ENCODE data around the gene ZDHHC7. TPM values are rescaled to one million over a fixed set of nuclear protein-coding genes. Genes with fewer than 3 reads are reported as not detected.

The ZDHHC7 gene
- total and polyA plus RNA-seq, 4 donors: 2.5 to 14.9 (median 12.1) TPM

GRCh38 chr16:85010446-85010930, 847 bp downstream of the ZDHHC7 start:
- WGBS: 23% methylated on average over 9 of the region's 9 CpGs
- no peaks in the 10 kb centered on the region for H3K27me3 ChIP-seq (ENCODE audit: control insufficient read depth in 4 of 4, insufficient read depth in 4 of 4, low read length in 3 of 4)
- peak overlapping the region; percentile 93 to 95 for H3K27ac ChIP-seq (ENCODE audit: low read depth in 1 of 2, low read length in 2 of 2)
- TF ChIP-seq YY1 (IDR thresholded peaks at IDR 0.05) (no peak), SP1 (IDR thresholded peaks at IDR 0.05) (no peak), GABPA (IDR thresholded peaks at IDR 0.05 in 1 of 2, conservative IDR thresholded peaks at IDR 0.05 in 1 of 2) (no peak), EGR1 (IDR thresholded peaks at IDR 0.05; ENCODE audit: low read depth in 2 of 2) (no peak)
- TF ChIP-seq, protein P1, sequence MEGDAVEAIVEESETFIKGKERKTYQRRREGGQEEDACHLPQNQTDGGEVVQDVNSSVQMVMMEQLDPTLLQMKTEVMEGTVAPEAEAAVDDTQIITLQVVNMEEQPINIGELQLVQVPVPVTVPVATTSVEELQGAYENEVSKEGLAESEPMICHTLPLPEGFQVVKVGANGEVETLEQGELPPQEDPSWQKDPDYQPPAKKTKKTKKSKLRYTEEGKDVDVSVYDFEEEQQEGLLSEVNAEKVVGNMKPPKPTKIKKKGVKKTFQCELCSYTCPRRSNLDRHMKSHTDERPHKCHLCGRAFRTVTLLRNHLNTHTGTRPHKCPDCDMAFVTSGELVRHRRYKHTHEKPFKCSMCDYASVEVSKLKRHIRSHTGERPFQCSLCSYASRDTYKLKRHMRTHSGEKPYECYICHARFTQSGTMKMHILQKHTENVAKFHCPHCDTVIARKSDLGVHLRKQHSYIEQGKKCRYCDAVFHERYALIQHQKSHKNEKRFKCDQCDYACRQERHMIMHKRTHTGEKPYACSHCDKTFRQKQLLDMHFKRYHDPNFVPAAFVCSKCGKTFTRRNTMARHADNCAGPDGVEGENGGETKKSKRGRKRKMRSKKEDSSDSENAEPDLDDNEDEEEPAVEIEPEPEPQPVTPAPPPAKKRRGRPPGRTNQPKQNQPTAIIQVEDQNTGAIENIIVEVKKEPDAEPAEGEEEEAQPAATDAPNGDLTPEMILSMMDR (IDR thresholded peaks at IDR 0.05; ENCODE audit: low read depth, low read length, missing input control): no peak
- H3K36me3 ChIP-seq (ENCODE audit: control insufficient read depth in 4 of 4, insufficient read depth in 3 of 4, low read depth in 1 of 4, low read length in 3 of 4): no peaks in the 10 kb centered on the region
- H3K9ac ChIP-seq (ENCODE audit: low read depth in 1 of 2, low read length in 2 of 2): peak overlapping the region; percentile 90 to 96
- no peak for DNase-seq (ENCODE audit: low spot score)
- no peaks in the 10 kb centered on the region for H3K9me3 ChIP-seq (ENCODE audit: control insufficient read depth in 4 of 4, low read length in 3 of 4)
- H3K4me3 ChIP-seq (ENCODE audit: low read depth in 1 of 3, low read length in 3 of 3): peak overlapping the region; percentile 80 to 90 (median 89)
- peaks cover 0 to 29% (median 14%) of the 10 kb centered on the region in 4 donors for H3K4me1 ChIP-seq (ENCODE audit: control insufficient read depth in 4 of 4, insufficient read depth in 4 of 4, low read length in 3 of 4)

GRCh38 chr16:85008271-85008670, 3.1 kb downstream of the ZDHHC7 start:
- no peaks in the 10 kb centered on the region for H3K36me3 ChIP-seq (ENCODE audit: control insufficient read depth in 4 of 4, insufficient read depth in 3 of 4, low read depth in 1 of 4, low read length in 3 of 4)
- H3K4me1 ChIP-seq (ENCODE audit: control insufficient read depth in 4 of 4, insufficient read depth in 4 of 4, low read length in 3 of 4): peaks cover 2 to 33% (median 15%) of the 10 kb centered on the region in 4 donors
- H3K9ac ChIP-seq (ENCODE audit: low read depth in 1 of 2, low read length in 2 of 2): no peak overlapping the region
- WGBS: 44% methylated on average over 3 of the region's 3 CpGs
- H3K27me3 ChIP-seq (ENCODE audit: control insufficient read depth in 4 of 4, insufficient read depth in 4 of 4, low read length in 3 of 4): no peaks in the 10 kb centered on the region
- DNase-seq (ENCODE audit: low spot score): no peak
- TF ChIP-seq ZBTB33 (IDR thresholded peaks at IDR 0.05) (no peak), HNF4A (conservative IDR thresholded peaks at IDR 0.05) (no peak)
- no peaks in the 10 kb centered on the region for H3K9me3 ChIP-seq (ENCODE audit: control insufficient read depth in 4 of 4, low read length in 3 of 4)
- no peak overlapping the region for H3K4me3 ChIP-seq (ENCODE audit: low read depth in 1 of 3, low read length in 3 of 3)
- no peak overlapping the region for H3K27ac ChIP-seq (ENCODE audit: low read depth in 1 of 2, low read length in 2 of 2)

- peaks cover 2 to 38% (median 18%) of the 10 kb centered on the region in 4 donors for H3K4me1 ChIP-seq (ENCODE audit: control insufficient read depth in 4 of 4, insufficient read depth in 4 of 4, low read length in 3 of 4)
- DNase-seq (ENCODE audit: low spot score): no peak
- no peak overlapping the region for H3K27ac ChIP-seq (ENCODE audit: low read depth in 1 of 2, low read length in 2 of 2)
- H3K4me3 ChIP-seq (ENCODE audit: low read depth in 1 of 3, low read length in 3 of 3): no peak overlapping the region
- no peak for TF ChIP-seq HNF4G (IDR thresholded peaks at IDR 0.05)
- no peak for TF ChIP-seq FOXA2 (IDR thresholded peaks at IDR 0.05)
- TF ChIP-seq FOXA1 (IDR thresholded peaks at IDR 0.05): no peak
- no peak for TF ChIP-seq EGR1 (IDR thresholded peaks at IDR 0.05; ENCODE audit: low read depth in 2 of 2)
- no peak overlapping the region for H3K9ac ChIP-seq (ENCODE audit: low read depth in 1 of 2, low read length in 2 of 2)
- H3K27me3 ChIP-seq (ENCODE audit: control insufficient read depth in 4 of 4, insufficient read depth in 4 of 4, low read length in 3 of 4): no peaks in the 10 kb centered on the region
- no peaks in the 10 kb centered on the region for H3K36me3 ChIP-seq (ENCODE audit: control insufficient read depth in 4 of 4, insufficient read depth in 3 of 4, low read depth in 1 of 4, low read length in 3 of 4)
- no peaks in the 10 kb centered on the region for H3K9me3 ChIP-seq (ENCODE audit: control insufficient read depth in 4 of 4, low read length in 3 of 4)
- WGBS: 88% methylated on average over 7 of the region's 7 CpGs
Measured at GRCh38 chr16:85007496-85008214, 3.7 kb downstream of the ZDHHC7 start.

Measured in liver (tissue), 9 donors.